Activated naive CD4-positive, alpha-beta T cell treated with anti-CD3 and anti-CD28 coated beads, Interleukin-2, amount 50 U/mL, for 72 hours (primary cell): ENCODE results near the gene MAOB. TPM values are rescaled to one million over a fixed set of nuclear protein-coding genes. Genes with fewer than 3 reads are reported as not detected.
A peak's percentile ranks its signal among the peaks of the same experiment; 100 is the strongest.
"Not testable (repeated sequence)": the region's sequence is repeated elsewhere in the genome, so short reads cannot be mapped to it uniquely, and the experiment has no call there.

Experiments
- ATAC-seq, 2 donors: fragments of 150-1000 bp; cut with Tn5 transposase; 2 replicates each; pipeline ENCODE4 v1.10.0; 2021; ENCODE audit warnings: mild to moderate bottlenecking in 2 of 2, moderate library complexity in 2 of 2
- DNase-seq, 2 donors: peaks; one replicate each; pipeline ENCODE4 v3.0.0; 2021 to 2022; ENCODE audit warnings: low spot score in 2 of 2
- H3K27ac Mint-ChIP-seq, 2 donors: one replicate each; pipeline ENCODE4 v1.8.0; 2022; ENCODE audit warnings: mild to moderate bottlenecking in 2 of 2, mixed read lengths in 2 of 2
- H3K36me3 Mint-ChIP-seq, 2 donors: one replicate each; pipeline ENCODE4 v1.8.0; 2022; ENCODE audit warnings: mixed read lengths in 2 of 2
- H3K9me3 Mint-ChIP-seq, 2 donors: one replicate each; pipeline ENCODE4 v1.8.0; 2022; ENCODE audit warnings: mixed read lengths in 2 of 2
- total RNA-seq, 2 donors: library from RNA; stranded (reverse); gene quantifications; one replicate each; pipeline ENCODE4 v1.2.3, GENCODE V29; 2022

The MAOB gene
- total RNA-seq, result not detected

DNA sequence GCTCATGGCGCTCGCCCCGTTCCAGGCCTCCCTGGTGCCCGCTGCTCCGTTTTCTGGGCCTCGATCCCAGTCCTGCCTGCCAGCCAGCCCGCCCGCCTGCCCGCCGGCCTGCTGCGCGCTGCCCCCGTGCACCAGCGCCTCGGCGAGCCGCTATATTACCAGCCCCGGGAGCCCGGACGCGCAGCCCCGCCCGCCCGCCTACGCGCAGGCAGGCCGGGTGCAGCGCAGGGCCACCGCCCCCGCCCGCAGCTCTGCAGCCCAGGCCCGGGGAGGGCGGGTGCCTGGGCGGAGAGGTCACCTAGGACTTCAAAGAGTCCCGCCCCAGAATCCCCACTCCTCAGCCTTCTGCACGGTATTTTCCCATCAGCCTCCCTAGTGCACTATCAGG, at the start of gene MAOB:
TSS of gene MAOB (minus strand) at position 157 of the 388 bp plus-strand sequence. CDS start at position 6, 151 bp downstream.
- Mint-ChIP-seq H3K27ac (no peak within 1 kb of the TSS), H3K9me3 (no peaks in the 10 kb centered on the region), H3K36me3 (no peaks in the 10 kb centered on the region)
- ATAC-seq (peak; percentile 40 to 58), DNase-seq (peak in 1 of 2 donors; percentile 10)

GRCh38 chrX:43922032-43922431, 39.8 kb upstream of the MAOB start:
- DNase-seq, H3K27ac Mint-ChIP-seq, ATAC-seq, H3K9me3 Mint-ChIP-seq: not testable (repeated sequence)
- peaks cover 0 to 12% of the 10 kb centered on the region in 2 donors for H3K36me3 Mint-ChIP-seq

DNA sequence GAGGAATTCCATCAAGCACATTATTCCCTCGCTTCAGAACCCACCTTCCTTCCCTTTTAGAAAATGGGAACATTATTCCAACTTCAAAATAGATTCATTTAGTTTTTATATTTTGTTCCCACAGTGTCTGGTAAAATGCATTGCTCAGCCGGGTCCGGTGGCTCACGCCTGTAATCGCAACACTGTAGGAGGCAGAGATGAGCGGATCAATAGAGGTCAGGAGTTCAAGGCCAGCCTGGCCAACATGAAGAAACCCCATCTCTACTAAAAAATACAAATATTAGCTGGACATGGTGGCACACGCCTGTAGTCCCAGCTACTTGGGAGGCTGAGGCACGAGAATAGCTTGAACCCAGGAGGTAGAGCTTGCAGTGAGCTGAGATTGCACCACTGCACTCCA, 28.5 kb upstream of the MAOB start:
- not testable (repeated sequence) for H3K9me3 Mint-ChIP-seq, H3K36me3 Mint-ChIP-seq, H3K27ac Mint-ChIP-seq, ATAC-seq, DNase-seq

DNA sequence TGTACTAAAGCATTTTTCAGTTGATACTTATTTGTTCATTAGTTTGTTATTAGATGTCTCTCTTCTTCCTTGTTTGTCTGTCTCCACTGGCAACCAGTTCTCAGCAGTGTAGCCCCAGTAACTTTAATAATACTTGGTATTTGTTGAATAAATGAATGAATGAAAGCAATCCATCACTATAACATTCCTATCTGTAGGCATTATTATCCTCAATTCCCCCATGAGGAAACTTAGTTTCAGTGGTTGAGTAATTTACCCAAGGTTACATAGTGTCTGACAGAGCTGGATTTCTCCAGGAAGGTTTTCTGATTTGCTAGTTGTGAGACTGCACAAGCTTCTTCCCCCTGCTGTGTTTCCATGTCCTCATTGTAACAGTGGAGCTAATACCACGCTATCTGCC, 27.8 kb upstream of the MAOB start:
- Mint-ChIP-seq H3K9me3 (no peaks in the 10 kb centered on the region), H3K27ac (no peak overlapping the region), H3K36me3 (no peaks in the 10 kb centered on the region)
- ATAC-seq (no peak), DNase-seq (no peak)

GRCh38 chrX:43909141-43909540, 26.9 kb upstream of the MAOB start:
- H3K9me3 Mint-ChIP-seq, result no peaks in the 10 kb centered on the region
- ATAC-seq (no peak), DNase-seq (no peak)
- H3K27ac Mint-ChIP-seq, result no peak overlapping the region
- H3K36me3 Mint-ChIP-seq, result no peaks in the 10 kb centered on the region

DNA sequence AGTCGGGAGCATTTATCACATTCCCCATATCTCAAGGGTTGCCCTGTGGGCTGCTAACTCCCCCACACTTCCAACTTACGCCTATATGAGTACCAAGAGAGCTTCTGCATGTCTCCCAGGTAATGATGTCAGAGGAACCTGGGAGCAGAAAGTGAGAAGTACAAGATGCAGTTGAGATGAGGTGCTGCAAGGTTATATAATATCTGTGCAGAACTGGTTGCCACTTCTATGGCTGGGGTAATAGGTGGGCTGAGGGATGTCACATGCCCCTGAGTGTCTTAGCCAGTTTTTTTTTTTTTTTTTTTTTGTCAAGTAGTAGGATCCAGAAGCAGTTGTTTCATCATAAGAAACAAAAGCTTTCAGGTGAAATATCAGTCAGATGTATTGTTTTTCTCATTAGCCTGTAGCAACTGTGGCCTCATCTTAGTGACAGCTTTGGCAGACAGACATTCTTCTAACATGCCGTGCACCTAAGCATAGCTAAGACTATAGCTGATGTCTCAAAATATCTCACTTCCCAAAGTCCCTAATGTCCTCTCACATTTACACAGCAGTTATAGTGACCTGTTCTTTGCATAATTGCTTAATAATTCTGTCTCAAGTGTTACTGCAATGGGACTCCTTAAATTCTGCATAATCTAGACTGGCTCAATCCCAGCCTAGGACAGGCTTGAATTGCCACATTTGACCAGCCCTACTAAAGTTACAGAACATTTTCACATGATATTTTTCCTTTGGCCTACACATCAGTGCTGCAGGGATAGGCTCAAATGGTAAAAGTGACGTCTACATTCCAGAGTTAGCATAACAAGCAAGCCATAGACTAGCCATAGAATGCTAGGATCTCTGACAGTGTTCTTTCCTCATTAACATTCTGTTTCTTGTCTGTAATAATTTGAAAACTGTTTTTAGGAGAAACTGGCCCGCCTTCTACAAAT, 17.9 kb upstream of the MAOB start:
- ATAC-seq (no peak), DNase-seq (no peak)
- Mint-ChIP-seq H3K9me3 (no peaks in the 10 kb centered on the region), H3K27ac (no peak overlapping the region), H3K36me3 (no peaks in the 10 kb centered on the region)

DNA sequence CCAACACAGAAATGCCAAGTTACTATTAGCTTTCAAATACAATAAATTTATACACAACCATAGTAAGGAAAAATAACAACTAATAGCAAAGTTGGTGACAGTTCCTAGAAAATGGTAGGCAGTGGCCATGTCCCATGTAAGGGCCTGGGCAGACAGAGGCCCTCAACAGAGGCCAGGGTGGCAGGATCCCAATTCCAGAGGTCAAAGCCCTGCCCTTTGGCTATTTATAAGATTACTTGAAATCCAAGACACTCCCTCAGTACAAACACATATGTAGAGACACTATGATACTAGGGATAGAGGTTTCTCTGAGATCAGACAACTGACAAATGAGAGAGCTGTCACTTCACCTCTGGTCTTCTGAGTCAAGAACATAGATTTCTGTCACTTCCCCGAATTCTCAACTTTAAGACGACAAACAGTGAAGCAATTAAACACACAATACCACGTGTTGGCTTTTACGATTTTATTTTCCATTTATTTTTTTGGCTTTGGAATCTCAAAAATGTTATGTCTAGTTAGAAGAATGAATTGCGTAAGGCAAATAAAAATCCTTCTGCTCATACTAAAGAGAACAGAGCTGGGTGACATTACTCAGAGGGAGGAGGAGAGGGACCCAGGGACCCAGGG, 16.3 kb upstream of the MAOB start:
- Mint-ChIP-seq H3K9me3 (no peaks in the 10 kb centered on the region), H3K36me3 (no peaks in the 10 kb centered on the region), H3K27ac (no peak overlapping the region)
- DNase-seq (no peak), ATAC-seq (no peak)

DNA sequence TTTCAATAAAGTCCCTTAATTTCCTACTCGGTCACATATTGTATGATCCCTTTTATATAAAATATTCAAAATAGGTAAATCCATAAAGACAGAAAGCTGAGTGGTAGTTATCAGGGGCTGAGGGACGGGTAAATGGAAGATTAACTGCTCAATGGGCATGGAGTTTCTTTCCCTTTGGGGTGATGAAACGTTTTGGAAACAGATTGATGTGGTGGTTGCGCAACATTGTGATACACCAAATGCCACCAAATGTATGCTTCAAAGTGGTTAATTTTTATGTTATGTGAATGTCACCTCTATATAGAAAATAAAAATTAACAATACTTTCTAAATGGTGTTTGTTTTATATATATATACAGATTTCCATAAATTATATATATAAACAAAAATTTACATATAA, 15.0 kb upstream of the MAOB start:
- ATAC-seq (no peak), DNase-seq (no peak)
- Mint-ChIP-seq H3K27ac (no peak overlapping the region), H3K36me3 (no peaks in the 10 kb centered on the region), H3K9me3 (no peaks in the 10 kb centered on the region)

- DNase-seq (no peak), ATAC-seq (no peak)
- no peaks in the 10 kb centered on the region for H3K36me3 Mint-ChIP-seq
- H3K27ac Mint-ChIP-seq, result no peak overlapping the region
- H3K9me3 Mint-ChIP-seq, result no peaks in the 10 kb centered on the region
Measured at GRCh38 chrX:43892336-43892870, 10.2 kb upstream of the MAOB start.

GRCh38 chrX:43885617-43886016, 3.4 kb upstream of the MAOB start:
- no peak for ATAC-seq
- Mint-ChIP-seq H3K9me3 (no peaks in the 10 kb centered on the region), H3K27ac (no peak overlapping the region), H3K36me3 (no peaks in the 10 kb centered on the region)
- no peak for DNase-seq

DNA sequence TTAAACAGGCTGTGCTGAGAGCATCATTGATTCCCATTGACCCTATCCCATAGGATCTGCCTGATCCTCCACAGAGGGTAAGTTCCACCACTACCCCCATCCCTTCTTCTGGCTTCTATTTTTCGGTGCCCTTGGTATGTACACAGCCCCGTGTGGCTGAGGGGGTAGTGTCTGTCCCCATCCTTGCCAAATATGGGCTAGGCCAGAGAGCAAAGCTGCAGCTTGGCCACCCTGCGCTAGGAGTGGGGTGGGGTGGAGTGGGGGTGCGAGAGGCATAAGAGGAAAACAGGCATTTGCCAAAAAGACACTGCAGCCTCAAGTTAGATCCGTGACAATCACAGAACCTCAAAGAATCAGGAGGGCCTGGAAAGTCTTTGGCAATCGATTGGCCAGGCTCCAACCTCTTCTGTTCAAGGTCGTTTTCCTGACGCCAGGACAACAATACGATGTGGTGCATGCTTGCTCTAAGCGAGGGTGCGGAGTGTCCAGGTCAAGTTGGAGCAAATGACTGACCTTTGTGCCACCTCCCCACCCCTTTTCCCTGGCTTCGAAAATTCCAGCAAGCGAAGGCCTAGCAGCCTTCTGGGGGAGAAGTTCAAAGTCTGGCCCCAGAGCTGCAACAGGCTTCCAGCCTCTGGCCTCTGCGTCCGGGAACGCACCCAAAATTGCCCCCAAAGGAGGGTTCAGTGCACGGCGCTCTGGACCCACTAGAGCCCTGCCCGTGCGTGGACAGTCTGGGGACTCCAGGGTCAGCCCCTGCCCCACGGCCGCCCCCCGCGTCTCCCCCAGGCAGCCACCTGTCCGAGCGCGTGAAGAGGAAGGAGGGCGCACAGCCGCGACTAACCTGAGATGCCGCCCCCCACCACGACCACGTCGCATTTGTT, 598 bp downstream of the MAOB start:
- Mint-ChIP-seq H3K27ac (no peak overlapping the region), H3K36me3 (no peaks in the 10 kb centered on the region), H3K9me3 (no peaks in the 10 kb centered on the region)
- DNase-seq (no peak), ATAC-seq (no peak)

- H3K9me3 Mint-ChIP-seq, result no peaks in the 10 kb centered on the region
- no peak for DNase-seq
- no peaks in the 10 kb centered on the region for H3K36me3 Mint-ChIP-seq
- peak; percentile 29 to 49 for ATAC-seq
- no peak overlapping the region for H3K27ac Mint-ChIP-seq
Measured at GRCh38 chrX:43880425-43880824, 1.8 kb downstream of the MAOB start.

DNA sequence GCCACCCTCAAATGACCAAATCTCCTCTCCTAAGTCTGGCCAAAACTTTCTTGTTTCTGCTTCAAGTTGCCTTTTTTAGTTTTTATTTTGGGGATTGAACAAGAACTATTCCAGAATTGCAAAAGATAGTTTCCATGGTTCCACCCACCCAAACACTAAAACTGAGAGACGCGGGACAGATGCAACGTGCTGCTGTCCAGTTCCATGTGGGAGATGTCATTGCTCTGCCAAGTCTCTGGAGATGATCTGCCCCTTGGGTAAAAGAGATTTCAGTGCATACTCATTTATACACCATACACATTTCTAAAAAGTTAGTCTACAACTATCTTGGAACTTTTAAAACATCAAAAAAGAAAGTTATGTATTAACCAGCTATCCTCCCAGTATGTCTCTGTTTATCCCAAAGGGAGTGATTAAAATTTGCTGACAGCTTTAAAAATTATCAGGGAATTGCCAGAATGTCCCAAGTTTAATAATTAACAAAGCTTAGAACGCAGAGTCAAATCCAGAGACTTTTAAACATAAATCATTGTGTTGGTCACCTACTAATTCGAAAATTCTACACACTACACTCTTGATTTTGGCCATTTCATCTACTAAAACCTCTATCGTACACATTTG, 3.2 kb downstream of the MAOB start:
- ATAC-seq (no peak), DNase-seq (no peak)
- H3K9me3 Mint-ChIP-seq, result no peaks in the 10 kb centered on the region
- no peak overlapping the region for H3K27ac Mint-ChIP-seq
- no peaks in the 10 kb centered on the region for H3K36me3 Mint-ChIP-seq

DNA sequence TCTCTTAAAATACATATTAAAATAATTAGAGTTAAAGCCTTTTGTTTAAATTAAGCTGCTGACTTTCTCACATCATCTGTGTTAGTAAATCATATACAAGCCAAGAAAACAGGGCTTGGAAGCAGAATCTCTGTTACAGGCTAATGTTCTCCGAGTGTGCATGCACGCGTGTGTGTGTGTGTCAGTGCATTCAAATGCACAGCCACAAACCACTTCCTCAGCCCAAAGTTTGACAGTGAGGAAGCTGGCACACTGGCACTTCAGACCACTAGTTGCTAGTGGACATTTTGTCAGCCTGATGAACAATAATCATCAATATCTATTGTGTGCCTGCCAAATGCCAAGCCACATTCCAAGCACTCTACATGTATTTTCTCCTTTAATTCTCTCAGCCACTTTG, 5.6 kb downstream of the MAOB start:
- Mint-ChIP-seq H3K36me3 (no peaks in the 10 kb centered on the region), H3K27ac (no peak overlapping the region), H3K9me3 (no peaks in the 10 kb centered on the region)
- no peak for DNase-seq
- no peak for ATAC-seq

DNA sequence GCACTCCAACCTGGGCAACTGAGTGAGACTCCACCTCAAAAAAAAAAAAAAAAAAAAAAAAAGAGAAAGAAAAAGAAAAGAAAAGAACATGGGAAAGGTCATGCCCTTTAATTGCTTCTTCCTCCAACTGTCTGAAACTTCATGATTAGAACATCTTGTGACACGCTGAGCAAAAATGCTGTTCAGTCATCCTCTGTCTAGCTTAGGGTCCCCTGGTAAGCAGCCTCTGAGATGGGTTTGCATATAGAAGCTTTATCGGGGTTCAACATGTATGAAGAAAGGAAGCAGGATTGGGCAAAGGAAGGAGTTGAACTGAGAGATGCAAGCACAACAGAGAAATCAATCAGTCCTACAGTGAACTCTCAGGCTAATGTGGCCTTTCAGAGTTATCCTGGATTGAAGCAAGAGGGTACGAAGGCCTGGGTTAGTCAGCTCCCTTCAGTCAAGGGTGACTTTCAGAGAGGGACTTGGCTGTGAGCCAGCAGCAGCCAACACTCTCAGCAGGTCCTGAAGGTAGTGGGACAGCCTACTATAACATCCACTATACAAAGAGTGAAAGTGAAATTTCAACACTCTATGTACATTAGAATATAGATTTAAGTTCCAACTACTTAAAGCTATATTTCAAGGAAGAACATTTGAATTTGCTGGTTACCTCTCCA, 11.4 kb downstream of the MAOB start:
- DNase-seq, result no peak
- H3K9me3 Mint-ChIP-seq, result no peaks in the 10 kb centered on the region
- no peak for ATAC-seq
- H3K36me3 Mint-ChIP-seq, result no peaks in the 10 kb centered on the region
- H3K27ac Mint-ChIP-seq, result no peak overlapping the region

DNA sequence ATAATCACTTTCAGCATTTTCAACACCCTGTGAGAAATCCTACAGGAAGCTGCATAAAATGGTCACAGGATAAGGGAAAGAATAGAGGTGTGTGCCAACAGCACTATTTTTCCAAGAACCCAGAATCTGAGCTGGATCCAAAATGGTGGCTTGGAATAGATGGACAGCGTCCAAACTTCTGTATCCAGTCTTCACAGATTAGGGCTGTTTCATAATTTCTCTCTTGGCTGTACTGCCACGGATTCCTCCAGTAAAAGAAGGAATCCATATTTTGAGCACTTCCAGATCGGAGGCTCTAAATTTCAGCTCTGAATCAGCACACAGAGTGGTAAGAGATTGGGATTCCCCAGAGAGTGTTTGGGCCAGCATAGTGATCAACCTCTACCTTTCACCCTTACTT, 12.2 kb downstream of the MAOB start:
- no peak overlapping the region for H3K27ac Mint-ChIP-seq
- no peak for ATAC-seq
- H3K9me3 Mint-ChIP-seq, result no peaks in the 10 kb centered on the region
- no peaks in the 10 kb centered on the region for H3K36me3 Mint-ChIP-seq
- DNase-seq, result no peak
